HepG2 (cell line): ENCODE results near the gene ADAM10. TPM values are rescaled to one million over a fixed set of nuclear protein-coding genes. Genes with fewer than 3 reads are reported as not detected.

Source experiments
- ATAC-seq: fragments of 200-7000 bp; cut with Tn5 transposase; 3 replicates; pipeline ENCODE4 v1.9.1; 2020; ENCODE audit warnings: mild to moderate bottlenecking, moderate library complexity
- BruUV-seq: library from RNA; stranded (reverse); fragments of 400-500 nt; replicated peaks from 2 replicates; lab custom pipeline; 2021; lab: Mats Ljungman, UMichigan
- CTCF ChIA-PET: fragments of 300-600 bp; formaldehyde crosslinking; extraction: SDS; loops from one replicate; lab custom pipeline; 2021; ENCODE audit warnings: low total read pairs, inconsistent platforms, low intra/inter-chr PET ratio; lab: Yijun Ruan, JAX
- POLR2A ChIA-PET: fragments of 350-600 bp; sonication (Branson Sonifier 250); formaldehyde crosslinking; loops from one replicate; lab custom pipeline; 2020; ENCODE audit warnings: antibody characterized with exemption, inconsistent platforms; lab: Yijun Ruan, JAX
- DNase-seq: peaks from one replicate; pipeline ENCODE4 v3.0.0-alpha.2; 2015; ENCODE audit warnings: low spot score
- FAIRE-seq: peaks from 3 replicates; lab custom pipeline; 2011; peaks lifted over from hg19 to GRCh38; lab: Jason Lieb, UNC
- H2AFZ ChIP-seq: one replicate; pipeline ENCODE4 v1.6.1; 2011; ENCODE audit warnings: low read length, inconsistent platforms
- H3K27ac ChIP-seq: fragments of 300-600 bp; 3 replicates; pipeline ENCODE4 v1.8.0; 2011; ENCODE audit warnings: mixed run types, mild to moderate bottlenecking, mixed read lengths, low read length, inconsistent platforms; ENCODE audit not compliant: insufficient read depth; ENCODE audit errors: extremely low read length
- H3K27me3 ChIP-seq, 2 experiments: fragments of 200-600 bp in 1 of 2; 2 replicates in 1 of 2; 3 replicates in 1 of 2; pipeline versions ENCODE4 v1.6.0 to v1.8.0; 2011; ENCODE audit warnings: low read length in 2 of 2, mild to moderate bottlenecking in 2 of 2, moderate library complexity in 2 of 2, inconsistent platforms in 1 of 2; ENCODE audit not compliant: insufficient read depth in 2 of 2, control insufficient read depth in 1 of 2
- H3K36me3 ChIP-seq, 2 experiments: fragments of 200-600 bp in 1 of 2; replicated peaks in 1 of 2; 2 replicates in 1 of 2; 3 replicates in 1 of 2; pipeline versions ENCODE4 v1.5.1 to v1.8.0; 2011; ENCODE audit warnings: low read length in 2 of 2, inconsistent platforms in 1 of 2; ENCODE audit not compliant: insufficient read depth in 2 of 2, control insufficient read depth in 1 of 2
- H3K4me1 ChIP-seq: 2 replicates; pipeline ENCODE4 v1.5.1; 2012; ENCODE audit warnings: low read length, inconsistent platforms; ENCODE audit not compliant: insufficient read depth
- H3K4me2 ChIP-seq: 2 replicates; pipeline ENCODE4 v1.6.0; 2011; ENCODE audit warnings: low read depth, low read length, inconsistent platforms
- H3K4me3 ChIP-seq, 3 experiments: fragments of 200-600 bp in 1 of 3; sonication (generic), shearing (Covaris generic) in 1 of 3; replicated peaks in 1 of 3; 2 replicates each; pipeline ENCODE4 v1.5.1; 2011 to 2016; ENCODE audit warnings: low read length in 3 of 3, inconsistent platforms in 2 of 3, low read depth in 2 of 3, mild to moderate bottlenecking in 2 of 3, control low read depth in 1 of 3, mixed read lengths in 1 of 3; ENCODE audit not compliant: insufficient read depth in 1 of 3
- H3K79me2 ChIP-seq: one replicate; pipeline ENCODE4 v1.6.1; 2011; ENCODE audit warnings: low read length, inconsistent platforms; ENCODE audit not compliant: insufficient read depth
- H3K9ac ChIP-seq: 2 replicates; pipeline ENCODE4 v1.6.0; 2011; ENCODE audit warnings: mild to moderate bottlenecking, low read depth, low read length, inconsistent platforms; ENCODE audit not compliant: insufficient read depth
- H3K9me3 ChIP-seq: 2 replicates; pipeline ENCODE4 v1.5.1; 2012; ENCODE audit warnings: mild to moderate bottlenecking, low read length
- H4K20me1 ChIP-seq: 2 replicates; pipeline ENCODE4 v1.6.0; 2011; ENCODE audit warnings: inconsistent platforms, mild to moderate bottlenecking, low read length, moderate library complexity; ENCODE audit not compliant: insufficient read depth
- CREM ChIP-seq, 2 experiments: sonication (generic) in 1 of 2; formaldehyde crosslinking in 1 of 2; IDR thresholded peaks; 2 replicates each; pipeline versions ENCODE4 v1.4.0 to v1.6.1; 2016 to 2020; ENCODE audit warnings: antibody characterized with exemption in 1 of 2, mild to moderate bottlenecking in 1 of 2, missing genetic modification reagents in 1 of 2
- NFYB ChIP-seq: sonication (generic); formaldehyde crosslinking; IDR thresholded peaks from 2 replicates; pipeline ENCODE4 v1.4.0; 2020; ENCODE audit warnings: missing genetic modification reagents
- ZC3H13 ChIP-seq: sonication (generic); formaldehyde crosslinking; IDR thresholded peaks from 2 replicates; pipeline ENCODE4 v1.8.1; 2023; ENCODE audit warnings: mild to moderate bottlenecking, missing genetic modification reagents, moderate library complexity
- ZNF207 ChIP-seq: fragments of 450-650 bp; IDR thresholded peaks from 2 replicates; pipeline ENCODE4 v1.6.1; 2016; ENCODE audit warnings: antibody characterized with exemption, borderline replicate concordance
- ZNF33A ChIP-seq: sonication (generic); formaldehyde crosslinking; IDR thresholded peaks from 2 replicates; pipeline ENCODE4 v1.5.1; 2020; ENCODE audit warnings: missing genetic modification reagents, mild to moderate bottlenecking, moderate library complexity, borderline replicate concordance
- ZNF362 ChIP-seq: sonication (generic); formaldehyde crosslinking; IDR thresholded peaks from 2 replicates; pipeline ENCODE4 v1.4.0; 2020; ENCODE audit warnings: missing genetic modification reagents, mild to moderate bottlenecking, borderline replicate concordance
- ZNF484 ChIP-seq: sonication (generic); formaldehyde crosslinking; IDR thresholded peaks from 2 replicates; pipeline ENCODE4 v1.5.1; 2020; ENCODE audit warnings: mild to moderate bottlenecking, low read depth, missing genetic modification reagents, borderline replicate concordance
- ZNF724P ChIP-seq: sonication (generic); formaldehyde crosslinking; IDR thresholded peaks from 2 replicates; pipeline ENCODE4 v1.8.0; 2022; ENCODE audit warnings: missing genetic modification reagents, borderline replicate concordance
- ZNF790 ChIP-seq: sonication (generic); formaldehyde crosslinking; IDR thresholded peaks from 2 replicates; pipeline ENCODE4 v1.8.0; 2022; ENCODE audit warnings: missing genetic modification reagents, mild to moderate bottlenecking, borderline replicate concordance
- WGBS: methylation state at CpG from one replicate; pipeline ENCODE4 v1.1.6; 2017; ENCODE audit warnings: low lambda C conversion rate; 5-methylcytosine and 5-hydroxymethylcytosine counted together
- in situ Hi-C: cut with HindIII; loops from 2 replicates; pipeline ENCODE4 v1.10.0; 2017; ENCODE audit warnings: low pct_unique_long_range_greater_than_20kb; ENCODE audit not compliant: extremely low pct_ligation_motif_present
- intact Hi-C: fragments of 100-400 bp; cut with micrococcal nuclease; formaldehyde crosslinking; loops from one replicate; pipeline ENCODE4 v1.10.0; 2022; ENCODE audit not compliant: unreplicated experiment
- polyA plus RNA-seq, 8 experiments: library from polyadenylated mRNA; depleted of rRNA in 3 of 8; stranded (reverse) in 7 of 8; unstranded in 1 of 8; fragments of >200 nt; fragmentation: Illumina TruSeq in 4 of 8; extraction: Trizol in 4 of 8; gene quantifications; 2 replicates each; pipeline versions ENCODE4 v1.2.1 to v1.2.3, GENCODE V29; 2011 to 2016; ENCODE audit warnings: low read depth in 4 of 8, missing spikeins in 1 of 8, mixed read lengths in 1 of 8; ENCODE audit not compliant: insufficient read depth in 1 of 8
- total RNA-seq, 5 experiments: library from RNA; depleted of rRNA; stranded (reverse); fragments of >200 nt; fragmentation: Illumina TruSeq; extraction: Trizol; gene quantifications; 2 replicates each; pipeline ENCODE4 v1.2.3, GENCODE V29; 2016; ENCODE audit warnings: low read depth in 1 of 5
- TF ChIP-seq, protein P1 (sequence below): sonication (generic); formaldehyde crosslinking; IDR thresholded peaks from 2 replicates; pipeline ENCODE4 v1.8.1; 2023; ENCODE audit warnings: mild to moderate bottlenecking, missing genetic modification reagents
- TF ChIP-seq, protein P2 (sequence below): sonication (generic); formaldehyde crosslinking; IDR thresholded peaks from 2 replicates; pipeline ENCODE4 v1.4.0; 2020; ENCODE audit warnings: missing genetic modification reagents

Gene ADAM10
- total and polyA plus RNA-seq, 2 of the 13 experiments (the other 11 are each of a cell fraction or from before 2014, with no cell fraction given) = 92.7 to 125 TPM

GRCh38 chr15:58742022-58742813 is 7.3 kb downstream of the ADAM10 start:
- H3K4me1 ChIP-seq = peaks cover 92% of the 10 kb centered on the region
- DNase-seq = no peak
- no peaks in the 10 kb centered on the region for H3K9me3 ChIP-seq
- no peaks in the 10 kb centered on the region for H3K27me3 ChIP-seq
- 73% methylated on average over 8 of the region's 8 CpGs for WGBS
- CTCF ChIA-PET = no interaction called here
- peaks cover 29% of the 10 kb centered on the region for H4K20me1 ChIP-seq
- H3K27ac ChIP-seq = peak overlapping the region; percentile 73
- intact Hi-C loops (loop anchor here (10.0 kb wide), 1 partner anchor 67 kb away; no protein-coding TSS in a partner anchor), in situ Hi-C loops (no loop called here)
- H3K9ac ChIP-seq = peak overlapping the region; percentile 32
- TF ChIP-seq ZNF362 (CRISPR knock-in tag) = no peak
- no peak for TF ChIP-seq ZNF207
- no peak for TF ChIP-seq ZC3H13 (CRISPR knock-in tag)
- peak; percentile 7; the same call in 1 of the 2 replicates for TF ChIP-seq CREM (IDR thresholded peaks at IDR 0.05)
- no peak for TF ChIP-seq CREM (CRISPR knock-in tag; IDR thresholded peaks at IDR 0.05)
- no peak for TF ChIP-seq ZNF484 (CRISPR knock-in tag)
- TF ChIP-seq ZNF33A (CRISPR knock-in tag) = no peak
- TF ChIP-seq ZNF790 (CRISPR knock-in tag) = 0 out of 2 replicates have a peak, but pooled peaks have one; percentile 19
- TF ChIP-seq, protein P1, sequence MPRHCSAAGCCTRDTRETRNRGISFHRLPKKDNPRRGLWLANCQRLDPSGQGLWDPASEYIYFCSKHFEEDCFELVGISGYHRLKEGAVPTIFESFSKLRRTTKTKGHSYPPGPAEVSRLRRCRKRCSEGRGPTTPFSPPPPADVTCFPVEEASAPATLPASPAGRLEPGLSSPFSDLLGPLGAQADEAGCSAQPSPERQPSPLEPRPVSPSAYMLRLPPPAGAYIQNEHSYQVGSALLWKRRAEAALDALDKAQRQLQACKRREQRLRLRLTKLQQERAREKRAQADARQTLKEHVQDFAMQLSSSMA (CRISPR knock-in tag) = no peak
- no peak for TF ChIP-seq ZNF724P (CRISPR knock-in tag)
- TF ChIP-seq NFYB (CRISPR knock-in tag) = no peak
- TF ChIP-seq, protein P2, sequence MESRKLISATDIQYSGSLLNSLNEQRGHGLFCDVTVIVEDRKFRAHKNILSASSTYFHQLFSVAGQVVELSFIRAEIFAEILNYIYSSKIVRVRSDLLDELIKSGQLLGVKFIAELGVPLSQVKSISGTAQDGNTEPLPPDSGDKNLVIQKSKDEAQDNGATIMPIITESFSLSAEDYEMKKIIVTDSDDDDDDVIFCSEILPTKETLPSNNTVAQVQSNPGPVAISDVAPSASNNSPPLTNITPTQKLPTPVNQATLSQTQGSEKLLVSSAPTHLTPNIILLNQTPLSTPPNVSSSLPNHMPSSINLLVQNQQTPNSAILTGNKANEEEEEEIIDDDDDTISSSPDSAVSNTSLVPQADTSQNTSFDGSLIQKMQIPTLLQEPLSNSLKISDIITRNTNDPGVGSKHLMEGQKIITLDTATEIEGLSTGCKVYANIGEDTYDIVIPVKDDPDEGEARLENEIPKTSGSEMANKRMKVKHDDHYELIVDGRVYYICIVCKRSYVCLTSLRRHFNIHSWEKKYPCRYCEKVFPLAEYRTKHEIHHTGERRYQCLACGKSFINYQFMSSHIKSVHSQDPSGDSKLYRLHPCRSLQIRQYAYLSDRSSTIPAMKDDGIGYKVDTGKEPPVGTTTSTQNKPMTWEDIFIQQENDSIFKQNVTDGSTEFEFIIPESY (CRISPR knock-in tag) = peak; percentile 61
- peak; percentile 56 for ATAC-seq
- no TSS peak for BruUV-seq
- no peak overlapping the region for H2AFZ ChIP-seq
- no peaks in the 10 kb centered on the region for H3K36me3 ChIP-seq
- H3K4me3 ChIP-seq = peak overlapping the region in 2 of 3 experiments; percentile 6 to 14; a peak in 1 of 6 replicates
- H3K4me2 ChIP-seq = peak overlapping the region; percentile 56
- POLR2A ChIA-PET = interaction anchor here (0.7 to 1.8 kb wide), 3 partner anchors 29 to 275 kb away, joined by 3 to 15 read pairs (median 5); partner anchors contain the start of gene MINDY2
- peaks cover 95% of the 10 kb centered on the region for H3K79me2 ChIP-seq
- peak; percentile 21 for FAIRE-seq
